ENCODE results near the gene ZNF408.
"Not testable (repeated sequence)": the region's sequence is repeated elsewhere in the genome, so short reads cannot be mapped to it uniquely, and the experiment has no call there.

Gene ZNF408

GRCh38 chr11:46670521-46670920 lies 30.3 kb upstream of the ZNF408 start:
- not testable (repeated sequence) for H3K9me3 ChIP-seq (ENCODE audit: control insufficient read depth, insufficient read depth, low read length); H3K9ac ChIP-seq (ENCODE audit: low read depth, low read length)
- Histone ChIP-seq H3K36me3 (ENCODE audit: insufficient read depth, low read length) (peaks cover 22% of the 10 kb centered on the region), H3K4me1 (ENCODE audit: insufficient read depth, low read length) (peaks cover 16% of the 10 kb centered on the region)

DNA sequence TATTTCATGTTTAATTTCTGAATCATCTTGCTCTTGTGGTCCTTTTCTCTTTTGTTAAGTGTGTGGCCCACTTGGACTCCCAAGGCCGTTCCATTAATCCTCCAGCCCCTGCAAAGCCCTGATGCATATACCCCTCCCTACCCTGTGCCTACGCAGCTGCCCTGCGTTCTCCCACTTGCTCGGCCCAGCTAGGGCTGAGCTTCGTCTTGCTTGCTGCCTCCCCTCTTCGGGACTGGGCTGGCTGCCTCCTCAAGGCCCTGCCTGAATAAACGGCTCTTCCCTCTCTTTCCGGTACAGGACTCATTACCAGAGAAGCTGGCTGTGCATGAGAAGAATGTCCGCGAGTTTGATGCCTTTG lies 28.9 kb upstream of the ZNF408 start:
- Histone ChIP-seq H3K9ac (ENCODE audit: low read depth, low read length) (no peak overlapping the region), H3K9me3 (ENCODE audit: control insufficient read depth, insufficient read depth, low read length) (no peaks in the 10 kb centered on the region), H3K36me3 (ENCODE audit: insufficient read depth, low read length) (peaks cover 22% of the 10 kb centered on the region), H3K4me1 (ENCODE audit: insufficient read depth, low read length) (peaks cover 16% of the 10 kb centered on the region)

GRCh38 chr11:46672381-46672839 lies 28.4 kb upstream of the ZNF408 start:
- H3K9ac ChIP-seq (ENCODE audit: low read depth, low read length): no peak overlapping the region
- H3K9me3 ChIP-seq (ENCODE audit: control insufficient read depth, insufficient read depth, low read length): no peaks in the 10 kb centered on the region
- peaks cover 22% of the 10 kb centered on the region for H3K36me3 ChIP-seq (ENCODE audit: insufficient read depth, low read length)
- peaks cover 16% of the 10 kb centered on the region for H3K4me1 ChIP-seq (ENCODE audit: insufficient read depth, low read length)

- no peak overlapping the region for H3K9ac ChIP-seq (ENCODE audit: low read depth, low read length)
- H3K36me3 ChIP-seq (ENCODE audit: insufficient read depth, low read length): peaks cover 18% of the 10 kb centered on the region
- H3K9me3 ChIP-seq (ENCODE audit: control insufficient read depth, insufficient read depth, low read length): no peaks in the 10 kb centered on the region
- H3K4me1 ChIP-seq (ENCODE audit: insufficient read depth, low read length): peaks cover 16% of the 10 kb centered on the region
These were observed 26.9 kb upstream of the ZNF408 start for GRCh38 chr11:46673713-46674462.

DNA sequence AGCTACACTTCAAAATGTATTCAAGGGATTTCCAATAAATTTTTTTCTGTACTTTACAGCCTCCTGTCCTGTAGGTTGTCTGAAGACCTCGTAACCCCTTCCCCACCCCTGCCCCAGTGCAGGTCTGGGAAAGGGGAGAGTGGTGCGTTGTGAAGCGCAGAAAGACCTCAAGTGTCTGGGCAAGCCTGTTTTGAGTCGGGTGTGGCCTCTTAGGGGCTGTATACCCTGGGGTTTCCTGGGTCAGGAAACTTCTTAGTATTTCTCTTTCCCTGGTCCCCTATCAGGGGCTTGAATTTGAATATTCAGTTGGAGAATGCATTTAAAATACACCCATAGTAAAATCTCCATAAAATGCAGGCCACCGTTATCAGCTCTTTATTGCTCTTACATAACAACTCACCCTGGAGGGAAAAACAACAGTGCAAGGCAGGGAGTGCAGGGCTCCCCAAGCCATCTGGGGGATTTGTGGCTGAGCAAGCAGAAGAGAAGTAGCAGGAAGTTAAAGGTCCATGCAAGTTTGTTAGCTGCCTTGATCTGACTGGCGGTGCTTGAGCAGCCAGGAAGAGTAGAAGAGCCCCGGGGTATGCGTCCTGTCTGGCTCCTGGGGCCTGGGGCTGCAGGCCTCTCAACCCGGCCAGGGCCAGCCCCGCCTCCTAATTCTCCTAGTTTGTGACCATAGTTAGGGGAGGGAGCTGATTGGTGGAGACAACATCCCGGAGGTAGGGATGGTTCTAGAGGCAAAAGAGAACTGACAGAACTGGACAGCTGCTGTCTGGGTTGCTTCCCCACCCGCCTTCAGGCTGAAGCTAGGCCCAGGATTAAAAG lies 26.2 kb upstream of the ZNF408 start:
- H3K4me1 ChIP-seq (ENCODE audit: insufficient read depth, low read length): peaks cover 16% of the 10 kb centered on the region
- peaks cover 15% of the 10 kb centered on the region for H3K36me3 ChIP-seq (ENCODE audit: insufficient read depth, low read length)
- H3K9me3 ChIP-seq (ENCODE audit: control insufficient read depth, insufficient read depth, low read length): no peaks in the 10 kb centered on the region
- no peak overlapping the region for H3K9ac ChIP-seq (ENCODE audit: low read depth, low read length)

- H3K4me1 ChIP-seq (ENCODE audit: insufficient read depth, low read length): peaks cover 16% of the 10 kb centered on the region
- no peak overlapping the region for H3K9ac ChIP-seq (ENCODE audit: low read depth, low read length)
- no peaks in the 10 kb centered on the region for H3K9me3 ChIP-seq (ENCODE audit: control insufficient read depth, insufficient read depth, low read length)
- peaks cover 20% of the 10 kb centered on the region for H3K36me3 ChIP-seq (ENCODE audit: insufficient read depth, low read length)
These were observed 25.5 kb upstream of the ZNF408 start for GRCh38 chr11:46675288-46675851.

GRCh38 chr11:46675949-46676348 lies 24.9 kb upstream of the ZNF408 start:
- Histone ChIP-seq H3K9me3 (ENCODE audit: control insufficient read depth, insufficient read depth, low read length) (no peaks in the 10 kb centered on the region), H3K36me3 (ENCODE audit: insufficient read depth, low read length) (peaks cover 18% of the 10 kb centered on the region), H3K9ac (ENCODE audit: low read depth, low read length) (no peak overlapping the region), H3K4me1 (ENCODE audit: insufficient read depth, low read length) (peaks cover 16% of the 10 kb centered on the region)

- Histone ChIP-seq H3K9ac (ENCODE audit: low read depth, low read length) (no peak overlapping the region), H3K4me1 (ENCODE audit: insufficient read depth, low read length) (peaks cover 16% of the 10 kb centered on the region), H3K36me3 (ENCODE audit: insufficient read depth, low read length) (peaks cover 15% of the 10 kb centered on the region), H3K9me3 (ENCODE audit: control insufficient read depth, insufficient read depth, low read length) (no peaks in the 10 kb centered on the region)
These were observed 24.2 kb upstream of the ZNF408 start for GRCh38 chr11:46676436-46677158.

- Histone ChIP-seq H3K9me3 (ENCODE audit: control insufficient read depth, insufficient read depth, low read length) (no peaks in the 10 kb centered on the region), H3K36me3 (ENCODE audit: insufficient read depth, low read length) (peaks cover 11% of the 10 kb centered on the region; the same call in 1 of the 2 replicates), H3K4me1 (ENCODE audit: insufficient read depth, low read length) (peaks cover 16% of the 10 kb centered on the region), H3K9ac (ENCODE audit: low read depth, low read length) (no peak overlapping the region)
These were observed 23.7 kb upstream of the ZNF408 start for GRCh38 chr11:46677169-46677568.

DNA sequence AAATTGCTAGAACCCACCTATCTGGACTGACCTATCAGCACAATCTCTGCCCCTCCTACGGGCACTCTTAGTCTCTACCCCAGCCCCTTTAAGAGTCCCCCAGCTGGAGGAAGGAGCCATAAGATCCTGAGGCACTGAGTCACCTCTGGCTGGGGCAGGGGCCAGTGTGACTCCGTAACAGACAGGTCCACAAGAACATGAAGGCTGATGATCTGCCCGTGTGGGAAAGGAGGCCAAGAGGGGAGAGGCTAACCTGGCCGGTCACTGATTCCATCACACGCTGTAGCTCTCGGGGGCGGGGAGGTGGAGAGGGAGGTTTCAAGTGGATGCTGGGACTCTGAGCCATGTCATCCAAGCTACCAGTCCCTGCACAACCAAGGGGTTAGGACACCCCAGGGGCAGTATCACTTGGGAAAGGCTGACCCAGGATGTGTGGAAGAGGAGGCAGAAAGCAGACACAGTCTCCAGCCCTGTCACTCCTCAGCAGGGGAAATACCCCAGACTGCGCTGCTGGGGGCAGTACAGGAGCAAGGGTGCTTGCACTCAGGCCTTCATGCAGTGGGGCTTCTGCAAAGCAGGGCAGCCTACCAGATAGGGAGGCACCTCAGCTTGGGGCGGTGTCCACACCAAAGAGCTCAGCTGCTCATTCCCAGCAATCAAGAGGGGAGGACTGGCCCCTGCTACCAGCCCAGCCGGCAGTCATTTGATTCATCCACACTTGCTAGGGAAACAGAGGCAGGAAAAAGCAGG lies 22.7 kb upstream of the ZNF408 start:
- Histone ChIP-seq H3K9me3 (ENCODE audit: control insufficient read depth, insufficient read depth, low read length) (no peaks in the 10 kb centered on the region), H3K36me3 (ENCODE audit: insufficient read depth, low read length) (0 out of 2 replicates have a peak, but pooled peaks cover 5% of the 10 kb centered on the region), H3K9ac (ENCODE audit: low read depth, low read length) (no peak overlapping the region), H3K4me1 (ENCODE audit: insufficient read depth, low read length) (peaks cover 16% of the 10 kb centered on the region)

DNA sequence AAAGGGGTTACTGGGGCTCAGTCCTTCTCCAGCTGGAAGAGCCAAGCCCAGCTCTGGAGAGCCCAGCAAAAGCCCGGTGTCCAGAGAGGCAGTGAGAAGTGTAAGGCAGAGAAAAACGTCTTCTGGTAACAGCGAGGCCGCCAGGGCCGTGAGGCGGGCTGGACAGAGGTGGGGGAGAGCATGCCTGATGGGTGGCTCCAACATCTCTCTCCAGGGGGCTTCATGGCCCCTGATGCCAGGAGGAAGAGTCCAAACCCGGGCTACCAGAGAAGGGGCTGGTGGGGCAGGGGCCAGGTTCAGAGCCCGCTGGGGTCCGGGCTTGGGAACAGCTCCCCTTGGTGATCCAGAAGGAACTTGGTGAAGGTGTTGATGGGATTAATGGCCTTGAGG lies 22.1 kb upstream of the ZNF408 start:
- Histone ChIP-seq H3K4me1 (ENCODE audit: insufficient read depth, low read length) (peaks cover 14% of the 10 kb centered on the region), H3K9ac (ENCODE audit: low read depth, low read length) (no peak overlapping the region), H3K9me3 (ENCODE audit: control insufficient read depth, insufficient read depth, low read length) (no peaks in the 10 kb centered on the region), H3K36me3 (ENCODE audit: insufficient read depth, low read length) (0 out of 2 replicates have a peak, but pooled peaks cover 5% of the 10 kb centered on the region)

DNA sequence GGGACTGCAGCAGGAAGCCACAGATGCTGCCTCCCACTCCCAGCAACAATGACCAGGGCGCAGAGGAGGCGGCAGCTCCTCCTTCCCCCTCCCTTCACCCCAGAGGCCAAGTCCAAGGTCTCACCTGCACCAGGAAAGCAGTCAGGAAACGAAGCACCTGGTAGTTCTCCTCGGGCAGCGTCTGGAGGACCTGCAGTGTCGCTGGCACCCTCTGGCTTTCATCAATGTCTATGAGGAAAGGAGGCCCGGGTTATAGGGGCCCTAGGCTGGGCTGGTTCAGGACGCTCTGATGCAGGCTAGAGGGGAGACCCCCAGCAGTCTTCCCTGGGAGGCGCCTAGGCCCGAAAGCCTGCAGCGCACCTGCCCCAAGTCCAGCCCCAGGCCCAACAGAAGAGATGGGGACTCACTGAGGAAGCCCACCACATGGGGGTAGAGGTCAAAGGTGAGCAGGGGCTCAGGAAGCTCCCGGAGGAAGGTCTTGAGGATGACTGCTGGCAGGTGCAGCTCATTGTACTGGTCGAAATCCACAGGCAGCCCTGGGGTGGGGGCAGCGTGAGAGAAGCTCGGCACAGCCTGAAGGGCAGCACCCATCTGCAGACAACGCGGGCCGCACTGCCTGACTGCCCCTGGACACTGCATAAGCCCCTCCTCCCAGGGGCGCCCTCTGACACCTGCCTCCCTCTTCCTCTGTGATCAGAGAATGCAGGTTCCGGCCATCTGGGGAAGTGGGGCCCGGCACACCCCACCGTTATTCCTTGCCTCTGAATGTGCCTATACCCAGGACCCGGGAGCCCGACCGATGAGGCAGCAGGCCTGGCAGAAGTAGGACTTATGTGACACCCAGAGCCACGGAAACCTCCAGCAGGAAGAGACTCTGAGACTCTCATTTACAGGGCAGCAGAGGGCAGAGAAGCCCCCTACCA lies 21.3 kb upstream of the ZNF408 start:
- peaks cover 6% of the 10 kb centered on the region; the same call in 1 of the 2 replicates for H3K4me1 ChIP-seq (ENCODE audit: insufficient read depth, low read length)
- H3K9me3 ChIP-seq (ENCODE audit: control insufficient read depth, insufficient read depth, low read length): no peaks in the 10 kb centered on the region
- H3K9ac ChIP-seq (ENCODE audit: low read depth, low read length): no peak overlapping the region
- peaks cover 8% of the 10 kb centered on the region; the same call in 1 of the 2 replicates for H3K36me3 ChIP-seq (ENCODE audit: insufficient read depth, low read length)
